HS-5 (cell line): ENCODE results near the gene SIRPD.
"Not testable (repeated sequence)": the region's sequence is repeated elsewhere in the genome, so short reads cannot be mapped to it uniquely, and the experiment has no call there.

Source experiments
- DNase-seq: peaks from one replicate; pipeline ENCODE4 v3.0.0-alpha.2; 2012; ENCODE audit warnings: low read depth

SIRPD gene

DNA sequence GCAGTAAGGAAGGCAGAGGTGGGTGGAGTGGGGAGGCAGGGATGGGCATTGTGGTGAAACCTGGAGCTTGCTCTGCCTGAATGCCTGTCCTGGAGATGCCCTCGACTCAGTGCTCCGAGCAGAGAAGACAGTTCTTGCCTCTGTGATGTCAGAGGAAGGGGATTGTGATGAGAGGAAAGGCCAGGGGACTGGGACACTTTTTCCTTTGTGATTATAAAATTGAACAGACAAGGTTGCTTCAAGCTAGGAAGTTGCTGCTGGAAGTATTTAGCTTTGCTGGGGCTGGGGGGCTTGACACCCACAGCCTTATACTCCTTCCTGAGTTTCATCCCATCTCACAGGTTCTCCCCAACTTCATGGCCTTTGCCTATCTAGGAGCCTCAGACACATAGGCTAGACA lies at the start of gene SIRPD:
Gene SIRPD, minus strand, starts transcription at position 101 of the 400 bp plus-strand sequence. Its CDS starts 52 bp downstream, at position 49.
- DNase-seq = no peak

DNA sequence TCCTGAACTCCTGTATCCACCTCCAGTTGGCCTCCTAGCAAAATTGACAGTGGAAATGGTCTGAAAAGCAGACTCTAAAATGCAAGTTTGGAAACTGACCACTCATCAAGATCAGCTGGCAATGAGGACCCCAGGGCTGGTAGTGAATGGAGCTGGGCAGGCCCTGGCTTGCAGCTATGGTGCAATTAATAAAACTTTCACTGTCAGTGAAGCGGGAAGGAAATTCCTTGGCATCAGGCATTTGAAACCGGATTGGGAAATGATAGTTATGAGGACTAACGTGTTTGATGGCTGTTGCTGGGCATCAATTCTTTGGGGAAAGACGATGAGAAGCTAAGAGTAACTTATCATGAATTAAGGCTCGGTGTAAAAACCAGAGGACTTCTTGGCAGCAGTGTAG lies 43.2 kb upstream of the SIRPD start:
- no peak for DNase-seq

DNA sequence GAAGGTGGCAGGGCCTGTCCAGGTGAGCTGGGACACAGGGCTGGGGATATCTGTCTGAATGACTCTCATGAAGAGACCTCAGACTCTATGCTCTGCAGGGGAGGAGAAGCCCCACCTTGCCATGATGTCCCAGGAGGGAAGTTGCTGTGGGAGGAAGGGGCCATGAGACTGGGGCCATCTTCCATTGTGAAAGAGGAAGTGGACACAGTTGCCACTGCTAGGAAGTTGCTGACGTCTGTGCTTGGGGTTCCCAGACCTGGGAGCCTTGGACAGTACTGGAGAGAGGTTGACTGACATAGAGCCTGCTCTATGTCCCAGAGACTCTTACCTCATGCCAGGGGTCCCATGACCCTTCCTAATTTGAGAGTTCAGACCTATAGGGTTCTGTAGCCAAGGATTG lies 37.8 kb upstream of the SIRPD start:
- DNase-seq = no peak

DNA sequence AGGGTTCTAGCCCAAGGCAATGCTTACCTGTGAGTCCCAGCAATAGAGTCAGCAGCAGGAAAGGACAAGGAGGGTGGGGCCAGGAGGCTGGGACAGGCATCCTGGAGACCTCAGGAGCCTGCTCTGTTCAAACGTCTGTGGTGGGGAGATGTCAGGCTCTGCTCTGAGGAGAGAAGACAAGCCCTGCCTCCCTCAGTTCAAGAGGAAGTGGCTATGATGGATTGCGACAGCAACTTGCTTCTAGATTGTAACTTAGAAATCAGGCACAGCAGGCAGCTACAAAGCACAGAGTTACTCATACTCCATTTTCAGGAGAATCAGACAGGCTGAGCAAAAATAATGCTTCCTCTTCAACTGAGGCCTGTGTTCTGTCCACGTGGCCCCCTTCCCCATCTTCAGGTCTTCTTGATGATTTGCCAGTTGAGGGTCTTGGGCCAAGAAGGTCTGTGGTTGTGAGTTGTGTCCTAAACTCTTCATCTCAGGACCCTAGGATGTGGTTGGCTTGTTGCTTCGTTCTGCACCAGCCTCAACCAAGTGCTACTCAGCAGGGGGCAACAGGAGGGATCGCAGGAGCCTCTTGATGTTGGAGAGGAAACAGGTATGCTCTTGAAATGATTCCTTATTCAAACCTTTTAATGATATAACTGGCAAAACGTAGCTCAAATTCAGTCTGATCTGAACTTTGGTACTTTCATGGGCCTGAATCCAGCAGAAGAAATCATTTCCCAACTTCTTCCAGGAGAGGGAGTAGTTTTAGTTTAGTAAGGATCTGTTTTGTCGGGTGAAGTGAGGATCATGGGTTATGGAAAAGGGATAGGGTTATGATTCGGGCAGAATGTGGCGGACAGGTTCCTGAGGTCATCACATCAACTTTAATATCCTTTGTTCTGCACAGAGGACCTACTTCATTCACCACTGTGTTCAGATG lies 31.3 kb upstream of the SIRPD start:
- no peak for DNase-seq

- DNase-seq = no peak
These were observed 30.5 kb upstream of the SIRPD start for GRCh38 chr20:1587781-1588532.

DNA sequence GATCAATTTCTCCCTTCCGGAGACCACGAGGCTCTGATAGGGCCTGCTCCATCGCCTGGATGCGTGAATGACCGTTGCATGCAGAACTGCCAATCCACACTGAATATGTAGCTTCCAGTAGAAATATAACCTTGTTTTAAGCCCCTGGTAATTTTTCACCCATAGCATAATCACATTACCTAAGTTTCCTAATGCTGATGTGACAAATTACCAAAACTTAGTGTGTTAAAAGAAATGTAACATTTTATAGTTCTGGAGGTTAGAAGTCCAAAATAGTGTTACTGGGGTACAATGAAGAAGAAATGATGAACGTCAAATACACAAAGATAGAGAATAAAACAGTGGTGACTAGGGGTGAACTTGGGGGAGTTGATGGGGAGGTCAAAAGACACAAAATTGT lies 22.0 kb upstream of the SIRPD start:
- DNase-seq = no peak

GRCh38 chr20:1577906-1578305 lies 20.4 kb upstream of the SIRPD start:
- DNase-seq = no peak

GRCh38 chr20:1577313-1577712 lies 19.8 kb upstream of the SIRPD start:
- not testable (repeated sequence) for DNase-seq

DNA sequence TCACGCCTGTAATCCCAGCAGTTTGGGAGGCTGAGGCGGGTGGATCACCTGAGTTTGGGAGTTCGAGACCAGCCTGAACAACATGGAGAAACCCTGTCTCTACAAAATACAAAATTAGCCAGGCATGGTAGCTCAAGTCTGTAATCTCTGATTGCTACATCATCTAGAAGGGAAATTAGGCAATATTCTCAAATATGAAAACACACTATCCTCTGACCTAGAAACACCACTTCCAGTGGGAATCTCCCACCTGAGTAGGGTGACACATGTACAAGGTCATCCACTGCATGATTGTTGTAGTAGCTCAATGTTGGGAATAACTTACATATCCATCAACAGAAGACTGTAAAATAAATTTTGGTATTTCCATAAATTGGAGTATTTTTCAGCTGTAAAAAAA lies 19.1 kb upstream of the SIRPD start:
- no peak for DNase-seq

DNA sequence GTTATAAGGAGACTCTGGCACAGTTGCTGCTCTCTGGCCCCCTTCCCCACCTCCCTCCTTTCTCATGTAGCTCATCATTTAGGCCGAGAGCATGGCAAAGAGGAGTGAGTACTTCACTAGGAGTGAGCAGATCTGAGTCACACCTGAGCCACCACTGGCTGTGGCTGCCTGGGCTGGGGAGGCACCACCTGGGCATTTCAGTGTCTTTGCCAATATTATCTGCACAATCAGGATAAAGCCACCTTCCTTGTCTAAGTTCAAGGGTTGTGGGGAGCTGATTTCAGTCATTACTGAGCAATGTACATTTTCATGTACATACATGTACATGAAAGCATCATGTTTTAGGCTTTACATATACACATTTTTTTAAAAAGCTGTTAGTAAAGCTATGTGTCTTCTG lies 18.5 kb upstream of the SIRPD start:
- not testable (repeated sequence) for DNase-seq

- DNase-seq = not testable (repeated sequence)
These were observed 14.1 kb upstream of the SIRPD start for GRCh38 chr20:1571583-1571982.

- DNase-seq = no peak
These were observed 11.9 kb upstream of the SIRPD start for GRCh38 chr20:1569415-1569881.

GRCh38 chr20:1568163-1568490 lies 10.6 kb upstream of the SIRPD start:
- DNase-seq = no peak

DNA sequence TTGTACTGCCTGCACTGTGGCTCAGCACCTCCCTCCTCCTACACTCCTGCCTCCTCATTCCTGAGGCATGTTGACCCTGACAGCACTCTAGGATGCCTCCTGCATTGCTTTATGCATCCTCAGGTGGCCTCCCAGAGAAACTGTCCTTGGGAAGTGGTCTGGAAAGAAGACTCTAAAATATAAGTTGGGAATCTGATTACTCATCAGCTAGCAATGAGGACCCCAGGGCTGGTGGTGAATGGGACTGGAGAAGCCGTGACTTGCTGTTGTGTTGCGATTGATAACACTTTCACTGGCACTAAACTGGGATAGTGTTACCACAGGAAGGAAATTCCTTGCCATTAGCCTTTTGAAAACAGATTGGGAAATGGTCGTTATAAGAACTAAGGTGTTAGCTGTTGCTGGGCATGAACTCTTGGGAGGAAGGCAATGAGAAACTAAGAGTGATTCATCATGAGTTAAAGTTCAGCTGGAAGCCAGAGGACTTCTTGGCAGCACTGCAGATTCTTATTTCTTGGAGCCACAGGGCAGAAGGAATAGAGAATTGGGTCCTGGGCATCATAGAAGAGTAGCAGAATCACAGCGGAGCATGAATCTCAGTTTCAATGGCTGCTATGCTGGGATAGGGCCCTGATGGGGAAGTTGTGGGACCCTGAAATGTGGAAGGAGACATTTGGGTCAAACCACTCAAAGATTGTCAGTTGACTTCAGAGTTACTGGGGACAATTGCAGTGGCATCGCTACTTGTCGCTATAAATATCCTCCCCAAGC lies 10.1 kb upstream of the SIRPD start:
- peak; percentile 95 for DNase-seq

DNA sequence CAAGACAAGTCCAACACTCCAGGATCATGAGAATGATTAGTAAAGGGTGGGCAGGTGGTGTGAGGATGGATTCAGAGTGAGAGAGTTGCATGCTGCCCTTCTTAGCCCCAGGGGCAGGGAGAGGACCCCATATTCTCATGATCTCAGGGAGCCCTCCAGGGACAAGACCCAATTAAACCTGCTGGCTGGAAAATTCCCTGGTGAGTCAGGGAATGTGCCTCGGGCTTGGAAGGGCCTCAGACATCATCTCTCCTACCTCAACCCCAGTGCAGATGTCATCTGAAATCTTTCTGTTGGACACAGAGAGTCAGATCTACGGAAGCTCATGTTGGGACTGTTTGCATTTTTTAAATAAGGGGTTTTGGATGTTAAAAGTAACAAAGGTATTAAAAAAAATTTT lies 9.2 kb upstream of the SIRPD start:
- no peak for DNase-seq

GRCh38 chr20:1565461-1565860 lies 8.0 kb upstream of the SIRPD start:
- no peak for DNase-seq

- no peak for DNase-seq
These were observed 6.1 kb upstream of the SIRPD start for GRCh38 chr20:1563598-1563997.

GRCh38 chr20:1562622-1563021 lies 5.1 kb upstream of the SIRPD start:
- DNase-seq = no peak

DNA sequence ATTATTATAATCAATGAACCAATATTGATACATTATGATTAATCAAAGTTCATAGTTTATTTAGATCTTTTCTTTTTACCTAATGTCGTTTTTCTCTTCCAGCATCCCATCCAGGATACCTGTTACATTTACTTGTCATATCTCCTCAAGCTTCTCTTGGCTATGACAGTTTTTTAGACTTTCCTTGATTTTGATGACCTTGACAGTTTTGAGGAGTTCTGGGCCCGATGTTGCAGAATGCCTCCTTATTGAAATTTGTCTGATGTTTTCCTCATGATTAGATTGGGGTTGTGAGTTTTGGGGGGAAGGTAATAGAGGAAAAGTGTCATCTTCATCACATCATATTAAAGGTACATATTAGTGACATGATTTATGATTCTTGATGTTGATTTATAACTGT lies 3.8 kb upstream of the SIRPD start:
- DNase-seq = no peak

GRCh38 chr20:1555952-1556351 lies 1.6 kb downstream of the SIRPD start:
- no peak for DNase-seq

DNA sequence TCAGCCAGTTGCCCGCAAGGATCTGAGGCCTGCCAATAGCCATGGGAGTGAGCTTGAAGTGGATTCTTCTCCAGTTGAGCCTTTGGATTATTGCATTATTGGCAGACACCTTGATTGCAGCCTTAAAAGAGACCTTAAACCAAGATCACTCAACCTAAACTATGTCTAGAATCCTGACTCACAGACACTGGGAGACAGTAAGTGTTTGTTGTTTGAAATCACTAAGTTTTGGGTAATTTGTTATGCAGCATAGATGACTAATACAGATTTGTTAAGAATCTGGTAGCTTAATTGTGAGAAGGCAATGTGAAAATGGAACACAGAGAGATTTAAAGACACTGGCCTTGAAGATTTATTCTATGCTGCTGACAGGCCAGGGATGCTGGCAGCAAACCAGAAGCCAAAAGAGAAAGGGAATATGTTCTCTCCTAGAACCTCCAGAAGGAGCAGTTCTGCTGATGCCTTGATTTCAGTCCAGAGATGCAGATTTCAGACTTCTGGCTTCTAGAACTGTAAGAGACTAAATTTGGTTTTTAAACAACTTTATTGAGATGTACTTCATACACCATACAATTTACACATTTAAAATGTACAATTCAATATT lies 17.6 kb downstream of the SIRPD start:
- DNase-seq = no peak

GRCh38 chr20:1538655-1539054 lies 18.9 kb downstream of the SIRPD start:
- no peak for DNase-seq
